ENCODE measurements around the gene TEX22.

Gene TEX22

GRCh38 chr14:105413544-105413886, 15.2 kb downstream of the TEX22 start:
- no peak for TF ChIP-seq CTCF (IDR thresholded peaks at IDR 0.05)
- DNase-seq = no peak
- Mint-ChIP-seq H3K9me3 (peaks cover 28% of the 10 kb centered on the region), H3K27ac (no peak overlapping the region), H3K27me3 (ENCODE audit: low read depth, poor library complexity) (peaks cover 60% of the 10 kb centered on the region), H3K36me3 (ENCODE audit: low read depth) (peaks cover 36% of the 10 kb centered on the region), H3K4me3 (no peak overlapping the region), H3K4me1 (peaks cover 45% of the 10 kb centered on the region)

- peaks cover 16% of the 10 kb centered on the region for H3K9me3 Mint-ChIP-seq
- H3K27ac Mint-ChIP-seq = no peak overlapping the region
- peak; percentile 50 for TF ChIP-seq CTCF (IDR thresholded peaks at IDR 0.05)
- H3K27me3 Mint-ChIP-seq (ENCODE audit: low read depth, poor library complexity) = peaks cover 52% of the 10 kb centered on the region
- H3K36me3 Mint-ChIP-seq (ENCODE audit: low read depth) = peaks cover 24% of the 10 kb centered on the region
- peak overlapping the region; percentile 82 for H3K4me3 Mint-ChIP-seq
- DNase-seq = peak; percentile 75
- peaks cover 38% of the 10 kb centered on the region for H3K4me1 Mint-ChIP-seq
These were observed 16.4 kb downstream of the TEX22 start for GRCh38 chr14:105414456-105415371.

- Mint-ChIP-seq H3K27ac (no peak overlapping the region), H3K4me1 (peaks cover 33% of the 10 kb centered on the region), H3K36me3 (ENCODE audit: low read depth) (peaks cover 17% of the 10 kb centered on the region), H3K9me3 (peaks cover 10% of the 10 kb centered on the region), H3K4me3 (peak overlapping the region; percentile 82), H3K27me3 (ENCODE audit: low read depth, poor library complexity) (peaks cover 42% of the 10 kb centered on the region)
- no peak for DNase-seq
- TF ChIP-seq CTCF (IDR thresholded peaks at IDR 0.05) = no peak
These were observed 17.4 kb downstream of the TEX22 start for GRCh38 chr14:105415481-105416428.

GRCh38 chr14:105416671-105417070, 18.3 kb downstream of the TEX22 start:
- peaks cover 36% of the 10 kb centered on the region for H3K27me3 Mint-ChIP-seq (ENCODE audit: low read depth, poor library complexity)
- peaks cover 8% of the 10 kb centered on the region for H3K9me3 Mint-ChIP-seq
- peaks cover 40% of the 10 kb centered on the region for H3K4me1 Mint-ChIP-seq
- no peak for TF ChIP-seq CTCF (IDR thresholded peaks at IDR 0.05)
- peak overlapping the region; percentile 57 for H3K4me3 Mint-ChIP-seq
- H3K27ac Mint-ChIP-seq = no peak overlapping the region
- H3K36me3 Mint-ChIP-seq (ENCODE audit: low read depth) = peaks cover 14% of the 10 kb centered on the region
- no peak for DNase-seq

GRCh38 chr14:105417690-105418121, 19.4 kb downstream of the TEX22 start:
- no peak for DNase-seq
- no peak for TF ChIP-seq CTCF (IDR thresholded peaks at IDR 0.05)
- Mint-ChIP-seq H3K4me1 (peaks cover 50% of the 10 kb centered on the region), H3K27ac (no peak overlapping the region), H3K36me3 (ENCODE audit: low read depth) (peaks cover 18% of the 10 kb centered on the region), H3K4me3 (peak overlapping the region; percentile 40), H3K27me3 (ENCODE audit: low read depth, poor library complexity) (peaks cover 26% of the 10 kb centered on the region), H3K9me3 (peaks cover 8% of the 10 kb centered on the region)

All from nephron progenitor cell (in vitro differentiated cells).